AML-193 (cell line): ENCODE results near the gene SLCO2A1.

Source experiments
- DNase-seq, 2 experiments: peaks; one replicate each; lab custom pipeline; 2025; lab: John Stamatoyannopoulos, UW

Gene SLCO2A1

DNA sequence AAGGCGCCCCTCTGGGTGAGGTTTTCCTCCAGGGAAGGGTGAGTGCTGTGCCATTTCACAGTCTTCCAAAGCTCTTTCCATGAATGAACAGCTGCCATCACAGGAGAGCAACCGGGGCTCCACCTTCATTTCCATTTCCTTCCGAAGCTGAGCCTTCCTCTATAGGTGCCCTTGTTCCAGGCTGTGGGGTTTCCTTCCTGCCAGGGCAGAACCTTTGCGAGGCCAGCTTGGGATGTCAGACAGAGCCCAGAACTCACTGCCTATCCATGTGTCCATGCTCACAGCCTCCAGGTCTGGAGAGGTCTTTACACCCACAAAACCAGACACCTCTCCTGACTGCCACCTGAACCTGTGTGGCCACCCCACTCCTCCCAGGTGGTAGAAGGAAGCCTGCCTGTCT, 49.2 kb downstream of the SLCO2A1 start:
- no peak for DNase-seq

DNA sequence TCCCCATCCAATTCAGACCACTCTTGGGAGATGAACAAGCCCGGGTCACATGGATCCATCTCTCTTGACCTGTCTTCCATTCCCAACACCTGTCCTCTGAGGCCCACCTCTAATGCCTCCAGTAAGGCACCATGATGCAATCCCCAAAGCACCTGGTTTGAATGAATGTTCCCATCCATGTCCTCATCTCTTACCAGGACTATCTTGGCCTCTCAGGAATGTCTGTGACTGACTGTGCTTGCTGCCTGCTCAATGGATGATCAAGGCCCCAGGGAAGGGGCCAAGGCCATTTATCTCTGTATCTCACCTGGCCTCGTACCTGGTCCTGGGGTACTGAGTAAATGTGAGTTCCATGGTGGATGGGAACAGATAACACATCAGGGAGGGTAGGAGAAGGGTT, 49.7 kb downstream of the SLCO2A1 start:
- no peak for DNase-seq

DNA sequence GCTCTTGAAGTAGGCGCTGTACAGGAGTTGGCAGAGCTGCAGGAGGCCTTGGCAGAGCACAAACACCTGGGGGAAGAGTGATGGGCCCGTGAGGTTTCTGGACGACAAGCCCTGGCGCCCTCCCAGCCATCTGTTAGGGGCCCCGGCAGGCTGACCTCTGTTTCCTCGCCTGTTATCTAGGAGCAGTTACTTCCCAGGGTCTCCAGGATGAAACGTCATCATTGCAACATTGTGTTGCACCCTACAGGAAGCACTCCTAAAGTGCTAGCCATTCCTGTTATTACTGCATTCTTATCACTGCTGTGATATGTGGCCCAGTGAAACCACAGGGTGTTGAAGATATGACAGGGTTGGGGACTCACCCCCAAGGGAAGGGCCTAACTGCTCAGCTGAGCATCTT, 50.2 kb downstream of the SLCO2A1 start:
- DNase-seq, result no peak

DNA sequence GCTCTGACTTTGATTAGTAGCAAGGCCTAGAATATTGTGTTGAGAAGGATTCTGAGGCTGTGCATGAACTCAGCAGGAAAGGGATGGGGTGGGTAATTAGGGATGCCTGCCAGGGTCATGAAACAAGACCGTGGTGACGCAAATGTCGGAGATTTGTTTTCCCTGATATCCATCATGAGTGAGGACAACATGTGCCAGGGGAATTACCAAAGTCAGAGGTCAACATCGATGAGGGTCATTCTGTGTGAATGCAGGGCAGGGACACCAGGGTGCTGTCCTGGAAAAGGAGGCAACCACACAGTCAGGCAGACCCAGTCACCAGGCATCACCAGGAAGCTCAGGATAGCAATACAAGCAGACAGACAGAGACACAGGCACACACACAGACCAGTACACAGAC, 52.2 kb downstream of the SLCO2A1 start:
- no peak for DNase-seq

DNA sequence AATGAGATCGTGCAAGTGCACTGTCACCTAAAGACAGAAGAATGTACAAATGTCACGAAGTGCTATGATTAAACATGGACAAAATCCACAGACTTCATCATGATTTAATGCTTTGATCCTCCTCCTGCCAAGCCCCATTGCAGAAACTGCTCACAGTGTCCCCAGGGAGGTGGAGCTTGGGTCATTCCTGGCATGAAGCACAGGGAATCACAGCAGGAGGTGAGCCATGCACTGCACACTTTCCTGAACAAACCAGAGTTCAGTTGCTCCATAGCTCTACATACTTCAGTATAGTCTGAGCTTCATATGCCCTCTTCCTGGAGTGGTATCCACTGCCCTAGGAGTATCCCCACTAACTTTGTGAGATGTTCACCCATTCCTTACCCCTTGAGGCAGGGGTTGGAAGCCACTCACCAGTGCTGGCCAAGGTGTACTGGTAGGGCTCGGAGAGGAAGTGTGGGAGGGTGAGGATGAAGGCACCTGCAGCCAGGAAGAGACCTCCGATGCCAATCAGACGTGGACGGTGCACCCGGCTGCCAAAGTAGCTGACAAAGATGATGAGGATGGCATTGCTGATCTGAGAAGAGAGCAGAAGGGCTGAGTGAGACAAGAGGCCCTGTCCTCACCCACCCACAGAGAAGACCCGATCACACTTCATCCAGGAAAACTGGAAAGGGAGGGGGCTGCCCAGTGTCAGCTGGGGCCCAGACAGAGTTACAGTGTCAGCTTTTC, 56.3 kb downstream of the SLCO2A1 start:
- DNase-seq, result no peak

DNA sequence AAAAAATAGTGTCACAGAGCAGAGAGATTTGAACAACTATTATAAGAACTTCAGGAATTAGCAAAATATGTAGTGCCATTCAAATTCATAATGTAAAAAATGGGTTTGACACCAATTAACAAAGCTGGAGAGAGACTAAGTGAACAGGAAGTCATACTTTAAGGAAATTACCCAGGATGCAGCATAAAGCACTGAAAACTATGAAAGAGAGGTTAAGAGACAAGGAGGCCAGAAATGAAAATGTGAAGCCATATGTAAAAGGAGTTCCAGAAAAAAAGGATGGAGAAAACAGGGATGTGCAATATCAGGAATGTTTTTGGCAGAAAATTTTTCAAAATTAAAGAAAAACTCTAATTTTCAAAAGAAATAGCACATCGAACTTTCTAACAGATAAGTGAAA, 57.6 kb downstream of the SLCO2A1 start:
- DNase-seq, result no peak

DNA sequence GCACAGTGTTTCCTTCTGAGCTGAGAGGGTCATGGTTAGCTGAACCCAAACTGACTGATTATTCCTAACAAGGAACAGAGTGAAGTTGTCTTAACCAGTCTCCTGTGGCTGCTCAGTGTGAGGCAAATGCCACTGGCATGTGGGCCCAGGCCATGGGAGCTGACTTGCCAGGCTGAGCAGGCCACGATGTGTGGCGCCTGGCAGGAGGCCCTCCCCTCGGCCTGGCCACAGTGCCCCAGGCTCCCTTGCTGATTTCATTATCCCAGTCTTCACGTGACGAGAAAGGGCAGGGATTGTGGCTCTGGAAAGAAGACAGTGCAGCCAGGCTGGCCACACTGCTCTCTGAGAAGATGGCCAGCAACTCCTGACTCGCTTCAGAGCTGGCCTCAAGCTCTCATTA, 58.8 kb downstream of the SLCO2A1 start:
- DNase-seq, result no peak

DNA sequence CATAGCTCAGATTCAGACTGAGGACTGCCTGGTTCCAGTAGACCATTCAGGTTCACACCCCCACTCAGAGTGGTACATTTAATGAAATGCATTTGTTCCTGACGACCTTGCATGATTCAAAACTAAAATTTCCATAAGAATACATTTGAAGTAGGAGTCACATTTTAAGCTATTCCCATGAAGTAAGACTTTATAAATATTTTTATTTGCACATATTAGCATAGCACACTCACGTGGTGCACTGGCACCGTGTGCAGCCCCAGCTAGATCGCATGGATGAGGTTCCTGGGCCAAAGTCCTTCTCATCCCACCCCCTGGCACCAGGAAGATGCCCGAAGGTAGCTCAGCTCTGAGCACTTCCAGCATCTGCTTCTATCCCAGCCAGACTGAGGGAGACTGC, 59.4 kb downstream of the SLCO2A1 start:
- DNase-seq, result no peak

DNA sequence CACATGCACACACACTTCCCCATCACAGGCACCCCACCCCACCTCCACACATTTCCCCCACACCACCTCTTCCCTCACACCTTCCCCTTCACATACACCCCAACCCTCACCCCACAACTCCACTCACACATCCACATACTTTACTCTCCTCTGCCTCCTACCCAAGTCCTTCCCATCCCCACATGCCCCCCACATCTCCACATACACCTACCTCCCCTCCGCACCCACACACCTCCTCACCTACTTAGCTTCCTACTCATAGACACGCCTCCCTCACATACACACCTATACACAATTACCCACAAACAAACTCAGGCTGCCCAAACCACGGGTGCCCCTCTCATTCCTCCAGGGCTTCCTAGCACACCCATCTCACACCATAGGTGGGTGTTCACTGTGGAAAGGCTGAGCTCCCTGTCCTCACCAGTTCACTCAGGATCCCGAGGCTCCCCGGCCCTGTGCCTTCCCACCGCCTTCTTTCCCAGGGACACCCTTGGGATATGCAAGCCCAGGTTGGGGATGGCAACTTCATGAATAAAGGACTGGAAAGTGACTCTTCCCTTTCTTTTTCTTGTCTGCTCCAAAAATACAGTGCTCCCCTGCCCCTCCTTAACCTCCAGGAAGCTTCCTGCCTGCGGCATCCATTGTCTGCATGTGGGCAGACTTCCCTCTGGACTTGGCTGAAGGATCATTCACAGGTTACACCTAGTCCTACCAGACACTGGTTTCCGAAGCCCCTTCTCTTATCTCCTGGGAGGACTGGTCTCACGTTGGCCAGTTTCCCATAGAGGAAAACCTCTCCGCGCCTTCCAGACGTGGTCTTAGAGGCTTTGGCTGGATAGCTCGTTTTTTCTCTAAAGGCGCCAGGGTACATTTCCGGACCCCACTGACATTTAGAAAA, 61.5 kb downstream of the SLCO2A1 start:
- no peak for DNase-seq

DNA sequence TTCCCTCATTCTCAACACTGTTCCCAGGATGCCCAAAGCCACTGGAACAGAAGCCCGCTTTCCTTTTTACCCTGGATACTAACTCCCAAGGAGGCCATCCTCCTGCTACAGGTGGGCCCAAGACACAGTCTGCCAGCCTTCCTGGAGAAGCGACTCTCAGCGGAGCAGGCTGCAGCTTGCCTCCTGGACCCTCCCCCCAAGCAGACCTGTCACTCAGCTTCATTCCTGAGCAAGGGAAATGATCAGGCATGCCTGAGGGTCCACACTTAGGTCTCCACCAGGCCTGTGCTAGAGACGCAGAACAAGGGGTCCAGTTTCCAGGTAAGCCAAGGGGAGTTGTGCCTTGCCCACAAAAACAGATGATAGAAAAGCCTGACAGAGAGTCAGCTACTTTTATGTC, 62.8 kb downstream of the SLCO2A1 start:
- DNase-seq, result no peak

DNA sequence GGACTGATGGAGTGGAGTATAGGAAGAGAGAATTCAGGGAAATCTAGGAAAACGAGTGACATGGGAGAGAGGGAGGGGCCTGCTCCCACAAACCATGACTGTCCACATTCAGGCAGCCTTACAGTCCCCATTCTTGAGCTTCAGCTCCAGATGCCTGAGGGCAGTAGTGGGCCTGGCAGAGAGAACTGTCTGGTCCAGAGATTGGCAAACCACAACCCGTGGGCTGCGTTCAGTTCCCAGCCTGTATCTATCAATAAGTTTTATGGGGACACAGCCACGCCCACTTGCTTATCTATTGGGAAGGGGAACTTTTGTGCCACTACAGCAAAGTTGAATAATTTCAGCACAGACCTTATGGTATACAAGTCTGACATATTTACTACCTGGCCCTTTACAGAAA, 63.8 kb downstream of the SLCO2A1 start:
- DNase-seq, result no peak

DNA sequence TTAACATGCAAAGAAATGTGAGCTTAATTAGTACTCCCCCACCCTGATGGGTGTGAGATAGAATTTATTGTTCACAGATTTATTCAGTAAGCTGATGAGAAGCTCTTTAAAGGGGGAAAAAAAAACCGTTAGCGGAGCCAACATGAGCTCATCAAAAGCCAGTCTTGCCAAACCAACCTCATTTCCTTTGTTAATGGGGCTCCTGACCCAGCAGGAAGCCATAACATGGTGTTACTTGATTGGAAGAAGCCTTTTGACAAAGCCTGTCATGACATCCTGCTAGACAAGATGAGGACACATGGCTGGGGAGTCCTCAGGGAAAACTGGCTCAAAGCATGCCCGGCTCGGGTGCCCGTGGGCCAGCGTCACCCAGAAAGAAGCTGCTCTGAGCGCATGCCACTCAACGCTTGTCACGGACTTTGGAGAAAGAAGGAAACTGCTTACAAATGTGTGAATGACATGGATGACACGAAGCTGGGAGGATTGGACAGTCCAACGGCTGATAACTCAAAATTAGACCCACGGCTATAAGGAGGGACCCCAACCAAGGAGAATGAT, 64.6 kb downstream of the SLCO2A1 start:
- DNase-seq, result no peak

DNA sequence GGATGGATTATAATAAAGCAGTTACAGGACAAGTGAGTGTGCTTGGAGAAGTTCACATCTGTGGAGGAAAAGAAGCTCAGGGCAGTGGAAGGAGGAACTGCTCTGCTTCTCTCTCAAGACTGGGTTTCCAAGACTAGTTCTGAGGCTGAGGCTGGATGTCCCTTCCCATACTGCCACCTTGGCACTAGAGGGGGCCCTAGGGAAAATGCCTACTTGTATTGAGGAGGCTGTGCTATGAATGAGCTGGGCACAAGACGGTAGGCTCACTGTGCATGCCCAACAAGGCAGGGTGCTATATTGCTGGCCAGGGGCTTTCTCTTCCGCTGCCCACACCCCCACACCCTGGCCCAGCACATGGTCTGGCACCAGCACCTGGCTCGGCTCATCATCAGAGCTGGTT, 65.2 kb downstream of the SLCO2A1 start:
- DNase-seq, result no peak

DNA sequence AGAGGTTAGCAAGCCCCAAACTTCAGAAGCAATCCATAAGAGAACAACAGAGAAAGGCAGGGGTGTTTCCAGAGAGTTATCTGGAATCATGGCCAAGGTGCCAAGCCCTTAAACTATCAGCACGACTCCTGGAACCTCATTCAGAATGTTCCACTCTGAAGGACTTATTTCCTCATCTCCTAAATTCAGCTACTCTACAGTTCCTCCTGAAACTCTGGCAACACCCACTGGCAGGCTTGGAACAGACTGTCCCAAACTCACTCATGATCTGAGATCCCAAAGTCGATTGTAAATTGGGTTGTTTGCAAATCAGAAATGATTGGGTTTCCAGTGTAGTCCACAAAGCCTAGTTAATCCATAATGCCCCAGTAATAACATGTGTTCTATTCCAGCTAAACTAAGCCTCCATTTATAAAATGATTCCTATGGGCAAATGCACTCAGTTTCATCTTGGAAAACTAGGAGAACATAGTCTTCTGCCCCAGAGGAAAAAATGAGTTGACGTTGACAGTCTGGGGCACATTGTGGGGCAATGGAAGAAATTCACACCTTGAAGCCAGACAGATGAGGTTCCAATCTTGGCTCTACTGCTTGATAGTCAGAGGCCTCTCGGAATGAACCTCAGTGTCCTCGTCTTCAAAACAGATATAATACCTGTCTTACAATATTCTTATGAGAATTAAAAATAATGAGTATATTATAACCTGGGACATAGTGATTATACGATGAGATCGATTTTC, 65.9 kb downstream of the SLCO2A1 start:
- no peak for DNase-seq

DNA sequence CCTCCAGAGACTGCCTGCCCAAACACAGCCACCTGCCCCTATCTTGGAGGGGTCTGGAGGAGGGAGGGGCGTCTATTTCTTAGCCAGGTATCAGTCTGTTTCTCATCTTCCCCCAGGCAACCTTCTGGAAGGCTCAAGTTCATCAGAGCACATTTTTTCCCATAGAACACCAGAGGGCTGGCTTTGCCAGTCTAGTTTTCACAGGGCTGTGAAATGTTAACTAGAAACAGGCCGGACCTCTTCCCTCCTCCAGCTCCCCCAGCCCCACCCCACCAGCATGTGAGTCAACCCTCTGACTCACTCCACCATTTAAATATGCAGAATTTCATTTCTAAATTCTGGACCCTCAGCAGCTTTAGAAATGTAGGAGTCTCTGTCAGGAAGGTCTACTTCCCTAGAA, 66.9 kb downstream of the SLCO2A1 start:
- no peak for DNase-seq

DNA sequence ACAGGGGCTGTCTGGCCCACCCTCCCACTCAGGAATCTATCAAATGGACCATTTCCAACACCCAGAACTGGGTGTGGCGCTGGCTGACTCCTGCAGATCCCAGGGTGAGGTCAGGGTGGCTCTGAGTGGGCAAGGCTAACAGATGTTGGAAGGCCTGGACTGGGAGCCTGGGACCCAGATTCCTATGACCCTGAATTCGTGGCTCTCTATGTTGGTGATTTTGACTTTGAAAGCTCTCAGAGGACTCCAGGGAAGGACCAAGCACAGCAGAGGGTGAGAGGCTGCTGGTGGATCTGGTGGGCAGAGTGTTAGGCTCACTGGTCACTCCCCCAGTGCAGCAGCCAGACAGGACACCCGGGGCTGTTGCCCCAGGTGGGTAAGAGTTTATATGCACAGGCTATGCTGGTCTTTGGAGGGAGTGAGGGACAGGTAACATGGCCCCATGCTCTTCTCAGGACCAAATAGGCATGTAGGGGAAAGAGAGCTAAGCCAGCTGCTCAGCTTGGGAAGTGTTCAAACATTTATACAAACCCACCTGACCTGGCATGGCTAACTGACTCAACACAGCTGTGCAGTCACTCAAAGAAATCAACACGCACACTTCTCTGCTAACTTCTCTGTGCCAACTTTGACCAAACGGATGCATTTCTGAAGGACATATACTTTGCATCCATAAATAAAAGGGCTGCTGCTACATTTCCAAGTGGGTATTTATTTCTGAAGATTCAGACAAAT, 71.5 kb downstream of the SLCO2A1 start:
- DNase-seq, result no peak

DNA sequence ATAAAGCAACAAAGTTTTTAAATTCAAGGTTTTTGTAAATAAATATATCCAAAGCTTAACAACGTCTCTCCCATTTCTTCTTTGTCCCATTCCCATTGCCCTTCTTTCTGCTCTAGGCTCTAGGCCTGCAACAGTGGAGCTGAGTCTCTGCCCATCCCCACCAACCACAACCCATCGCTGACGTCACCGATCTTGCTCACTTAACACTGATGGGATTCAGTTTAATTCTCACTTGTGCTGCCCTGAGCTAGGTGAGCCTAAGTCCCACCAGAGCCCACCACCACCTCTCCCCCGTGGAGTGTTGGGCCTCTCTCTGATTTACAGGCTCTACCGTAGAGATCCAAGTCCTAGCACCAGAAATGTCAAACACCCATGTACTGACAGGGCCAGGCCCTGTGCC, 72.7 kb downstream of the SLCO2A1 start:
- no peak for DNase-seq

DNA sequence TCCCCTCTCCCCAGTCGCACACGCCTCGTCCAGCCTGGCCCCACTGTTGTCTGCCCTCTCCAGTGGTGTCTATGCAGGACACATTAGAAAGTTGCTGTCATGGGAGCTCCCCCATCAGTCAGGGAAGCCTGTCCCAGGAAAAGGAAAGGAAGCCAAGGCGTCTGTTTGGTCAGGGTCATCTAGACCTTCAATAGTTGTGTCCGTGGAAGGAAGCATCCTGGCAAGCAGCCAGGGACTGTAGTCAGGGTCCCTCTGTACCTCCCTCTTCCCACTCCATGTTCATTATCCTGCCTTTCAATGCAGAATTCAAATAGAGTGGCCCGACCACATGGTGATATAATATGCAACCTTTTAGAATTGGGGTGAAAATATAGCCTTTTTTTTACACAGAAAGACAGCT, 73.4 kb downstream of the SLCO2A1 start:
- DNase-seq, result no peak

DNA sequence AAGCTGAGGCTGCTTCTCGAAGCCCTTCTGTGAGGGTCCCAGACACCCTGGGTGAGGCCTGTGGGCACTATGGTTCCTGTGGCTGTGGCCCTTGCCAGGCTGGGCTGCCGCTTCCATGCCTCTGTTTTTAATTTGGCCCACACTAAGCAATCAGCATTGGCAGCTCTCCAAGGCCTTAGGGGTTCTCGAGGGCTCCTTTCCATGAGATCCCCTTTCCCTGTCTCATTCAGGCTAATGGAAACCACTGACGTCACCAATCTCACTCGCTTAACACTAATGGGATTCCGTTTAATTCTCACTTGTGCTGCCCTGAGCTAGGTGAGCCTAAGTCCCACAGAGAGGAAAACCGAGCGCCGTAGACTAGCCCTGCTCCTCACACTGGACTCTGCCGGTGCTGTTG, 73.8 kb downstream of the SLCO2A1 start:
- DNase-seq, result no peak

DNA sequence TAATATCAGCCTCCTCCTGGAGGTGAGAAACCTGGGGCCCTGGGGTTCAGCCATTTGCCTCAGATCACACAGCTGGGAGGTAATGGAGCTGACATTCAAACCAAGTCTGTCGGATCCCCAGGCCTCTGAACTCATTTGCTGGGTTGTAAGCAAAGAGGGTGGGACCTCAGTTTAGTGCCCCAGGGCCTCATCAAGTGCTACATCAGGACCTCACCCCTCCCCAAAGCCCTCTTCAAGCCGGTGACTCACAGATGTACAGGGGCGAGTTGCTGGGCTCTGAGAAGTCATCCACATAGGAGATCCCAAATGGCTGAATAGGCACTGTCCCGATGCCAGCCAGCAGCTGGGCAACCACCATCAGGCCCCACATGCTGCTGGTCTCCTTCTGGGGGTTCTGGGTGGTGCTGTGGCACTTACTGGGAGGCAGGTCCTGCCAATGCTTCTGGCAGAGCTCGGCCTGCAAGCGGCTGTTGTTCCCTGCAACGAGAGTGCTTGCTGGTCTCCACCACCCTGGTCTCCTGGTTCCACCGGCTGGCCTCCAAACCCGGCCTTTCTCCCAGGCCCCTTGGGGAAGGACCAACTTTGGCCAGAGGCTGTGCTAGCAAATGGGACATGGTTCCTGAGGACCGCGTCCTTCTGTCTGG, 74.9 kb downstream of the SLCO2A1 start:
- no peak for DNase-seq

DNA sequence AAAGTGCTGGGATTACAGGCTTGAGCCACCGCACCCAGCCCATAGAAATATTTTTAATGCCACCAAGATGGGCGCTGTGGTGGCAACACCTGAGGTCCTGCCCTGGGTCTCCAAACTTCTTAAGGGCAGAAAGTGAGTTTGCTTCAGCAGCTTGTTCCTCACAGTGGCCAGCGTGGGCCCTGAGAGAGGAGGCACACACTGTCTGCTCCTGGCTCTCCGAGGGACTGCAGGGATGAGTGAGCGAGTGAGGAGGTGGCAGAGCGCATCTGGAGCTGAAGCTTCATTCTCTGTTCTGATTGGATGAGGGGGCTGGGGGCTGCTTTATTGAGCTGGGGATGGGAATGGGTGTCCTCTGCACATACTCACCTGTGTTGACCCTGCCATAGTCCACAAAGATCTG, 76.4 kb downstream of the SLCO2A1 start:
- no peak for DNase-seq
